Activated naive CD8-positive, alpha-beta T cell treated with anti-CD3 and anti-CD28 coated beads, Interleukin-2, amount 10 ng/mL, durations not matched to agents 7 days and 5 days (primary cell): Measurements from ENCODE around the gene COL23A1. TPM values are rescaled to one million over a fixed set of nuclear protein-coding genes. Genes with fewer than 3 reads are reported as not detected.

Source experiments
- ATAC-seq: fragments of 150-1000 bp; cut with Tn5 transposase; one replicate; pipeline ENCODE4 v1.10.0; 2021; ENCODE audit warnings: low read depth, moderate library complexity
- POLR2A ChIA-PET: fragments of 350-600 bp; sonication (Branson Sonifier 250); formaldehyde crosslinking; loops from one replicate; lab custom pipeline; 2021; ENCODE audit warnings: antibody characterized with exemption; lab: Charles Lee
- DNase-seq: peaks from one replicate; pipeline ENCODE4 v3.0.0; 2021
- H3K27ac Mint-ChIP-seq: one replicate; pipeline ENCODE4 v1.8.0; 2022; ENCODE audit warnings: mild to moderate bottlenecking, mixed read lengths
- H3K27me3 Mint-ChIP-seq: one replicate; pipeline ENCODE4 v1.8.0; 2022; ENCODE audit warnings: mild to moderate bottlenecking, moderate library complexity, mixed read lengths
- H3K36me3 Mint-ChIP-seq: one replicate; pipeline ENCODE4 v1.8.0; 2021; ENCODE audit warnings: mild to moderate bottlenecking, mixed read lengths
- H3K4me1 Mint-ChIP-seq: one replicate; pipeline ENCODE4 v1.8.0; 2021; ENCODE audit warnings: mixed read lengths
- H3K4me3 Mint-ChIP-seq: one replicate; pipeline ENCODE4 v1.8.0; 2022; ENCODE audit warnings: mild to moderate bottlenecking, moderate library complexity, mixed read lengths
- H3K9me3 Mint-ChIP-seq: one replicate; pipeline ENCODE4 v1.8.0; 2021; ENCODE audit warnings: mixed read lengths
- total RNA-seq, 2 experiments: library from RNA; stranded (reverse); gene quantifications; one replicate each; pipeline ENCODE4 v1.2.3, GENCODE V29; 2021

COL23A1 gene
- under 1 TPM; 0.60 to 0.83 TPM for total RNA-seq

DNA sequence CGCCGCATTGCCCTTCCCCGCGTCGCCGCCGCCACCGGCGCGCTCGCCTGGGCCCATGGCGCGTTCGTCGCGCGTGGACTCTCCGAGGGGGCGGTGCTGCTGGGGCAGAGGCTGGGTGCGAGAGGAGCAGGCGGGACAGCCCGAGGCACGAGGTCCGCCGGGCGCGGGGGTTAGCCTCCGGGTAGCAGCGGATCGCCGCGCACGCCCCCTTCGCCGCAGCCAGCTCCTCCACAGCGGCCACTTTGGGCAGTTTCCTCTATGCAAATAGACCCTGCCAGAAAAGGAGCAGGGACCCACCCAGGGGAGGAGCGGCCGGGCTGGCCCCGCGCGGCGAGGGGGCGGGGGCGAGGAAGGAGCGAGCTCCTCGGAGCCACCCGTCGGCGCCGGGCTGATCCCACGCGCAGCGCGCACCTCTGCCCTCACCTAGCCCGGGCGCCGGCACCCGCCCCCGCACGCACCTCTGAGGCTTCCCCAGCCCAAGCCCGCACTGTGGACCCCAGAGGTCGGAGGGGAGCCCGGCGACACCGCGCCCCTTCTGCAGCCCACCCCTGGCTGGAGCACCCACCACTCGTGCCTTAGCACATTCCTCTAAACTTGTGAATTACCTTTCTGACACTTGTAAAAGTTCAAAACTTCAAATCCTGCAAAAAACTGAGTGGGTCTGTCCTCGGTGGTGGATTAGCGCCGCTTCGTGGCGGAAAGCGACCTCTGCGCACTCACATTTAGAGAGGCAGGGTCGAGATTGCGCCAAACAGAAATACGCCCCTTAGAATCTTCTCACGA lies at the start of gene COL23A1:
Gene COL23A1 (minus strand): TSS at position 253 of the 783 bp plus-strand sequence.
- DNase-seq (peak; percentile 68), ATAC-seq (peak; percentile 78)
- peaks cover 47% of the 10 kb centered on the region for H3K27me3 Mint-ChIP-seq
- H3K36me3 Mint-ChIP-seq: peaks cover 16% of the 10 kb centered on the region
- H3K4me1 Mint-ChIP-seq: peaks cover 5% of the 10 kb centered on the region
- POLR2A ChIA-PET: no interaction called here
- no peak within 1 kb of the TSS for H3K27ac Mint-ChIP-seq
- H3K9me3 Mint-ChIP-seq: peaks cover 2% of the 10 kb centered on the region
- H3K4me3 Mint-ChIP-seq: peak within 1 kb of the TSS; percentile 66

GRCh38 chr5:178637356-178638074 lies 47.3 kb upstream of the COL23A1 start:
- peaks cover 11% of the 10 kb centered on the region for H3K27me3 Mint-ChIP-seq
- POLR2A ChIA-PET: no interaction called here
- DNase-seq: no peak
- no peaks in the 10 kb centered on the region for H3K36me3 Mint-ChIP-seq
- no peaks in the 10 kb centered on the region for H3K4me1 Mint-ChIP-seq
- peaks cover 11% of the 10 kb centered on the region for H3K9me3 Mint-ChIP-seq
- no peak for ATAC-seq
- no peak overlapping the region for H3K27ac Mint-ChIP-seq
- H3K4me3 Mint-ChIP-seq: no peak overlapping the region

- ATAC-seq (no peak), DNase-seq (no peak)
- Mint-ChIP-seq H3K27me3 (peaks cover 21% of the 10 kb centered on the region), H3K36me3 (no peaks in the 10 kb centered on the region), H3K4me3 (no peak overlapping the region), H3K4me1 (peaks cover 1% of the 10 kb centered on the region), H3K27ac (no peak overlapping the region), H3K9me3 (peaks cover 10% of the 10 kb centered on the region)
- POLR2A ChIA-PET: no interaction called here
Measured at GRCh38 chr5:178632285-178632684, 42.1 kb upstream of the COL23A1 start.

- POLR2A ChIA-PET: no interaction called here
- ATAC-seq (no peak), DNase-seq (no peak)
- no peaks in the 10 kb centered on the region for H3K36me3 Mint-ChIP-seq
- H3K4me1 Mint-ChIP-seq: peaks cover 1% of the 10 kb centered on the region
- peaks cover 8% of the 10 kb centered on the region for H3K9me3 Mint-ChIP-seq
- H3K27me3 Mint-ChIP-seq: peaks cover 21% of the 10 kb centered on the region
- H3K4me3 Mint-ChIP-seq: no peak overlapping the region
- no peak overlapping the region for H3K27ac Mint-ChIP-seq
Measured at GRCh38 chr5:178630951-178631350, 40.8 kb upstream of the COL23A1 start.

- no peak overlapping the region for H3K4me3 Mint-ChIP-seq
- DNase-seq: no peak
- no peak overlapping the region for H3K27ac Mint-ChIP-seq
- H3K4me1 Mint-ChIP-seq: peaks cover 4% of the 10 kb centered on the region
- no peaks in the 10 kb centered on the region for H3K36me3 Mint-ChIP-seq
- peaks cover 21% of the 10 kb centered on the region for H3K27me3 Mint-ChIP-seq
- H3K9me3 Mint-ChIP-seq: peaks cover 8% of the 10 kb centered on the region
- POLR2A ChIA-PET: no interaction called here
- no peak for ATAC-seq
Measured at GRCh38 chr5:178630475-178630930, 40.3 kb upstream of the COL23A1 start.

GRCh38 chr5:178627259-178627598 lies 37.0 kb upstream of the COL23A1 start:
- DNase-seq: no peak
- no peak for ATAC-seq
- Mint-ChIP-seq H3K27ac (peak overlapping the region; percentile 54), H3K4me1 (peaks cover 14% of the 10 kb centered on the region), H3K4me3 (peak overlapping the region; percentile 67), H3K36me3 (peaks cover 4% of the 10 kb centered on the region), H3K9me3 (peaks cover 4% of the 10 kb centered on the region), H3K27me3 (peaks cover 8% of the 10 kb centered on the region)
- POLR2A ChIA-PET: interaction anchor here (0.9 kb wide), 1 partner anchor 14 kb away, joined by 5 read pairs; no protein-coding TSS in a partner anchor

- ATAC-seq: peak; percentile 90
- peaks cover 14% of the 10 kb centered on the region for H3K4me1 Mint-ChIP-seq
- peaks cover 6% of the 10 kb centered on the region for H3K27me3 Mint-ChIP-seq
- H3K9me3 Mint-ChIP-seq: peaks cover 3% of the 10 kb centered on the region
- H3K36me3 Mint-ChIP-seq: peaks cover 7% of the 10 kb centered on the region
- peak within 1 kb of the TSS; percentile 97 for H3K27ac Mint-ChIP-seq
- DNase-seq: peak; percentile 99
- H3K4me3 Mint-ChIP-seq: peak within 1 kb of the TSS; percentile 83
- POLR2A ChIA-PET: interaction anchor here (0.8 to 1.6 kb wide), 3 partner anchors 17 to 924 kb away, joined by 3 to 7 read pairs (median 3); partner anchors contain the start of gene RUFY1
Measured at GRCh38 chr5:178626484-178627258, 36.5 kb upstream of the COL23A1 start, which contains the start of gene CLK4. CLK4 (minus strand) TSS chr5:178627050; CDS start chr5:178623416, 3,634 bp downstream.

DNA sequence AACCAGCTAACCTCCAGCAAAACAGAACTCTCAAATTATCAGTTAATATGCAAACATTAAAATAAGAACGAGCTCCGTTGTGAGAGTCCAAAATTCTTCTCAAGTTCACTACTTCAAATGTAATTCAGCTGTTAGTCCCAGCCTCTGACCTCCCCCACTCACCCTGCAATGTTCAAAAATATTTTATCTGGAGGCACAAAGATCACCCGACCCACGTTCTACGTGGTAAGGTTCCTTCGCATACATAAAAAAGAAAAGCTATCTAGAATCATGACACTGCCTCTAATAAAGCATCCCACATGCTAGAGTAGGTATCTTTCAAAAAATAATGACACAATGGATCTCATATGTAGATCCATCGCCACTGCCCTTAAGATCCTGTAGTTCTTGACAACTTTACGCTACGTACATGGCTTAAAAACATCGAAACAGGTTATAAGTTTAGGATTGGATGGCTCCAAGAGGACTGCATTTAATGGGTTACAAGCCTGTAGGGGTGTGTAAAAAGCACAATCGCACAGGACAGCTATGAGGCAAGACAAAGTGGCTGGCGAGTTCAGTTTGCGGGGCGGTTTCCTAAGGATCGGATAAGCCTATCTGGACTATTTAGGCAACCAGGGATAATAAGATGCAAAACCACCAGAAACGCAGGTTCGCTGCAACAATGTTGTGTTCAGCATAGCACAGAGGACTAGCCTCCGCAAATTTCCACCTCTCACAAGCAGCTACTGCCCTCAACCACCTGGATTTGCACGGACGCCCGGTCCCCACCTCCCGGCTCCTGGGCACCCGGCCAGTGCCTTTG lies 35.7 kb upstream of the COL23A1 start:
- H3K4me3 Mint-ChIP-seq: peak overlapping the region; percentile 83
- peak; percentile 22 for ATAC-seq
- peaks cover 14% of the 10 kb centered on the region for H3K4me1 Mint-ChIP-seq
- no peak for DNase-seq
- peaks cover 11% of the 10 kb centered on the region for H3K36me3 Mint-ChIP-seq
- peaks cover 3% of the 10 kb centered on the region for H3K9me3 Mint-ChIP-seq
- peaks cover 6% of the 10 kb centered on the region for H3K27me3 Mint-ChIP-seq
- peak overlapping the region; percentile 97 for H3K27ac Mint-ChIP-seq
- POLR2A ChIA-PET: interaction anchor here (0.8 to 1.6 kb wide), 4 partner anchors 16 to 925 kb away, joined by 3 to 7 read pairs (median 3); partner anchors contain the start of gene RUFY1

DNA sequence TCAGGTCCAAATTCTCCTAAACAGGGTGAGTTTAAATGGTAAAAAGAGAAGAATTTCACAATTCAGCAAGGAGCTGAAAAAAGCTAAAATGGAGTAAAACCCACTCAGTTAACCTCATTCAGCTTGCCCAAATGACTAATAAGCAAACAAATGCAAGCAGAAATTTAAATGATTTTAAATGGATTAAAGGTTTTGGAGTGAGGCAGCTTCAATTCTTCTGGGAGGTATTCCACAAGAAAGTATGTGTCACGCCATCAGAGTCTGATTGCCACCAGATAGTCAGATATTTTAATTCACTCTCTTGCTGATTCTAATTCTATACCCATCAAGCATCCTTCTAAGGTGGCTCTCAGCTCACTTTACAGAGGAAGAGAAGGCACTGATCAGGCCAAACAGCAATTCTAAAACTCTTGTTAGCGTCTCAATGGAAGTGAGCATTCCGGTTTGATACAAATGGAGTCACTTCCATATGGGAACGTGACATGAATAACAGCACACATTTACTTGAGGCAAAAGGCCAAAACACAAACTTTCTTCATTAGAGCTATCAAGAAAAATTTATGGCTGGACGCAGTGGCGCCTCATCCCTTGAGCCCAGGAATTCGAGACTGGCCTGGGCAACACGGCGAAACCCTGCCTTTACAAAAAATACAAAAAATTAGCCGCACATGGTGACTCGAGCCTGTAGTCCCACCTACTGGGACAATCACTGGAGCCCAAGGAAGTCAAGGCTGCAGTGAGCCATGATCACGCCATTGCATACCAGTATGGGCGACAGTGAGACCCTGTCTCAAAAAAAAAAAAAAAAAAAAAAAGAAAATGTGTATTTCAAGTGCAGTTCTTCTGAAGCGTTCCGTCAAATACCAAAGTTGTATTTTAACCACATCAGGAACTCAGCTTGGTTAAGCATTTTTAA lies 34.7 kb upstream of the COL23A1 start:
- Mint-ChIP-seq H3K27me3 (peaks cover 6% of the 10 kb centered on the region), H3K36me3 (peaks cover 20% of the 10 kb centered on the region), H3K4me3 (peak overlapping the region; percentile 83), H3K27ac (peak overlapping the region; percentile 97), H3K9me3 (peaks cover 3% of the 10 kb centered on the region), H3K4me1 (peaks cover 17% of the 10 kb centered on the region)
- no peak for DNase-seq
- ATAC-seq: no peak
- POLR2A ChIA-PET: interaction anchor here (1.1 to 1.6 kb wide), 3 partner anchors 15 to 926 kb away, joined by 3 to 7 read pairs (median 3); partner anchors contain the start of gene RUFY1

DNA sequence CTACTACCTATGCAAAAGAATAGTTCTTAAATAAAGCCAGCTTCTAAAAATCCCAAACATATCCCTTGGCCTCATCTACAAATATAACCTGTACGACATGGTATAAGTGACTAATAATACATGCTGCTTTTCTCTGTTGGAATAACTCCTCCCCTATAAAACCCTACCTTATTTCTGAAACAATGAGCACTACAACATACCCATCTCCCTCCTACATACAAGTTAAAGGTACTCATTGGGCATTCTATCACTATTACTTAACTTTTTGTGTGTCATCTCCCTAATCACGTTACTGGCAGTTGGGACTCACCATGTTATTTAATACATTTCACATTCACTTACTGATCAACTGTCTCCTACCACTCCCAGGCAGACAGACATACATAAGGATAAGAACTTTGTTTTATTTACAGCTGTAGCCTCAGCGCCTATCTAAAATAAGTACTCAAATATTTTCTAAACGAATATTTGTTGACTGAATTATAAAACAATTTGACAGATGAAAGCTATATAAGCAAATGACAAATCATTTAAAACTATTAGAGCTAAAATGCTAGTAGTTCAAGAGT lies 32.6 kb upstream of the COL23A1 start:
- Mint-ChIP-seq H3K9me3 (peaks cover 1% of the 10 kb centered on the region), H3K4me1 (peaks cover 20% of the 10 kb centered on the region), H3K36me3 (peaks cover 35% of the 10 kb centered on the region), H3K27ac (no peak overlapping the region), H3K4me3 (no peak overlapping the region), H3K27me3 (no peaks in the 10 kb centered on the region)
- POLR2A ChIA-PET: no interaction called here
- no peak for ATAC-seq
- no peak for DNase-seq

DNA sequence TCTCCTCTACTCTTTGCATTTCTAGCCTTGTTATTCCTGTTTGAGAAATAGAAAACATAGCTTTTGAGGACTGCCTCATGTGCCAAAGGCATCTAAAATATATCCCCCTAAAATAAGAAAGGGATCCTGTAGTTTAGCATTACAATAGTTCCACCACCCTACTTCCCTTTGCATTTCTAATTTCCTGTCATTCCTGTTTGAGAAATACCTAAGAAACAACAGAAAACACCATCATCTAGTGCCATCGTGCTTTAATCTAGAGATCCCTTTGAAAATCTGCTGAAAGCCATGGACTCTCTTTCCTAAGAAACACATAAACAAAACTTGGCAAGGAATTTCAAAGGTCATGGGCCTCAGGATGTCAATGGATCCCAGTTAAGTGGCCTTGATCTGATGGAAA lies 29.2 kb upstream of the COL23A1 start:
- Mint-ChIP-seq H3K27me3 (no peaks in the 10 kb centered on the region), H3K36me3 (peaks cover 47% of the 10 kb centered on the region), H3K27ac (no peak overlapping the region), H3K9me3 (no peaks in the 10 kb centered on the region), H3K4me3 (no peak overlapping the region), H3K4me1 (peaks cover 12% of the 10 kb centered on the region)
- DNase-seq (no peak), ATAC-seq (no peak)
- POLR2A ChIA-PET: no interaction called here
